H9 (cell line): ENCODE data around the gene NRM. TPM values are rescaled to one million over a fixed set of nuclear protein-coding genes. Genes with fewer than 3 reads are reported as not detected.

Source experiments
- DNase-seq: peaks from one replicate; pipeline ENCODE4 v3.0.0-alpha.2; 2017
- H2AFZ ChIP-seq: one replicate; pipeline ENCODE4 v1.6.1; 2013; ENCODE audit warnings: mild to moderate bottlenecking, low read length, control low read depth, moderate library complexity
- H2AK5ac ChIP-seq: 2 replicates; pipeline ENCODE4 v1.6.1; 2013; ENCODE audit warnings: low read length, control low read depth, mixed read lengths; ENCODE audit not compliant: insufficient read length
- H2BK120ac ChIP-seq: one replicate; pipeline ENCODE4 v1.6.1; 2013; ENCODE audit warnings: low read depth, mild to moderate bottlenecking, low read length, control low read depth, inconsistent platforms; ENCODE audit not compliant: poor library complexity, severe bottlenecking
- H2BK12ac ChIP-seq: 2 replicates; pipeline ENCODE4 v1.6.1; 2013; ENCODE audit warnings: low read length, control low read depth, mixed read lengths, low read depth; ENCODE audit not compliant: insufficient read length
- H2BK15ac ChIP-seq: 2 replicates; pipeline ENCODE4 v1.6.1; 2013; ENCODE audit warnings: low read depth, low read length, control low read depth
- H2BK20ac ChIP-seq: one replicate; pipeline ENCODE4 v1.6.1; 2013; ENCODE audit warnings: low read depth, mild to moderate bottlenecking, low read length, control low read depth, inconsistent platforms; ENCODE audit not compliant: poor library complexity, severe bottlenecking
- H2BK5ac ChIP-seq: 2 replicates; pipeline ENCODE4 v1.6.1; 2013; ENCODE audit warnings: low read length, control low read depth, mixed read lengths; ENCODE audit not compliant: insufficient read length
- H3K14ac ChIP-seq: 2 replicates; pipeline ENCODE4 v1.6.1; 2013; ENCODE audit warnings: low read length, control low read depth; ENCODE audit not compliant: insufficient read depth
- H3K18ac ChIP-seq: 2 replicates; pipeline ENCODE4 v1.6.1; 2013; ENCODE audit warnings: low read depth, mild to moderate bottlenecking, mixed read lengths, low read length, control low read depth; ENCODE audit not compliant: insufficient read length
- H3K23ac ChIP-seq: 2 replicates; pipeline ENCODE4 v1.6.1; 2013; ENCODE audit warnings: low read length, control low read depth, mixed read lengths, low read depth; ENCODE audit not compliant: insufficient read length
- H3K23me2 ChIP-seq: 2 replicates; pipeline ENCODE4 v1.6.1; 2013; ENCODE audit warnings: low read depth, mild to moderate bottlenecking, mixed read lengths, low read length, control low read depth; ENCODE audit not compliant: insufficient read length, poor library complexity, severe bottlenecking
- H3K27ac ChIP-seq: 2 replicates; pipeline ENCODE4 v1.5.1; 2013; ENCODE audit warnings: low read length, control low read depth, mixed read lengths, low read depth; ENCODE audit not compliant: insufficient read length
- H3K27me3 ChIP-seq: 2 replicates; pipeline ENCODE4 v1.6.1; 2013; ENCODE audit warnings: low read length, control low read depth, inconsistent platforms; ENCODE audit not compliant: insufficient read depth
- H3K4ac ChIP-seq: 2 replicates; pipeline ENCODE4 v1.6.1; 2013; ENCODE audit warnings: low read depth, mild to moderate bottlenecking, control low read depth, inconsistent platforms, low read length, moderate library complexity
- H3K4me1 ChIP-seq: 2 replicates; pipeline ENCODE4 v1.6.1; 2013; ENCODE audit warnings: low read length, control low read depth, inconsistent platforms; ENCODE audit not compliant: insufficient read depth
- H3K4me2 ChIP-seq: 2 replicates; pipeline ENCODE4 v1.6.1; 2013; ENCODE audit warnings: low read length, control low read depth, mixed read lengths; ENCODE audit not compliant: insufficient read length, insufficient read depth
- H3K56ac ChIP-seq: 2 replicates; pipeline ENCODE4 v1.6.1; 2013; ENCODE audit warnings: low read depth, mild to moderate bottlenecking, mixed read lengths, low read length, control low read depth; ENCODE audit not compliant: insufficient read length
- H3K79me1 ChIP-seq: 2 replicates; pipeline ENCODE4 v1.6.1; 2013; ENCODE audit warnings: low read depth, mild to moderate bottlenecking, moderate library complexity, low read length, control low read depth, inconsistent platforms; ENCODE audit not compliant: insufficient read depth, poor library complexity, severe bottlenecking
- H3K79me2 ChIP-seq: 2 replicates; pipeline ENCODE4 v1.6.1; 2013; ENCODE audit warnings: low read length, control low read depth, inconsistent platforms; ENCODE audit not compliant: insufficient read depth
- H3K9ac ChIP-seq: 2 replicates; pipeline ENCODE4 v1.6.1; 2013; ENCODE audit warnings: low read length, control low read depth, mixed read lengths; ENCODE audit not compliant: insufficient read length; ENCODE audit errors: extremely low read depth
- H3K9me3 ChIP-seq: one replicate; pipeline ENCODE4 v1.6.1; 2013; ENCODE audit warnings: low read depth, low read length, inconsistent platforms; ENCODE audit not compliant: control insufficient read depth
- H3T11ph ChIP-seq: one replicate; pipeline ENCODE4 v1.6.1; 2013; ENCODE audit warnings: mild to moderate bottlenecking, low read length, control low read depth, inconsistent platforms
- H4K20me1 ChIP-seq: one replicate; pipeline ENCODE4 v1.6.1; 2013; ENCODE audit not compliant: control insufficient read depth, insufficient read length, insufficient read depth
- H4K5ac ChIP-seq: 2 replicates; pipeline ENCODE4 v1.6.1; 2013; ENCODE audit warnings: low read depth, mild to moderate bottlenecking, mixed read lengths, low read length, control low read depth; ENCODE audit not compliant: insufficient read length
- H4K8ac ChIP-seq: replicated peaks from 2 replicates; pipeline ENCODE4 v1.6.1; 2013; ENCODE audit warnings: low read length, control low read depth, mixed read lengths, low read depth; ENCODE audit not compliant: insufficient read length
- H4K91ac ChIP-seq: 2 replicates; pipeline ENCODE4 v1.6.1; 2013; ENCODE audit warnings: low read depth, mild to moderate bottlenecking, moderate library complexity, mixed read lengths, low read length, control low read depth; ENCODE audit not compliant: insufficient read length
- H3K27ac Mint-ChIP-seq, 3 experiments: 2 replicates in 2 of 3; 3 replicates in 1 of 3; pipeline ENCODE4 v1.8.0; 2020 to 2021; ENCODE audit warnings: mixed read lengths in 3 of 3, mild to moderate bottlenecking in 1 of 3, moderate library complexity in 1 of 3
- H3K27me3 Mint-ChIP-seq: 2 replicates; pipeline ENCODE4 v1.8.0; 2021; ENCODE audit warnings: low read depth, mild to moderate bottlenecking, moderate library complexity, mixed read lengths
- H3K36me3 Mint-ChIP-seq, 3 experiments: 2 replicates in 2 of 3; 3 replicates in 1 of 3; pipeline ENCODE4 v1.8.0; 2020 to 2021; ENCODE audit warnings: low read depth in 3 of 3, mixed read lengths in 3 of 3; ENCODE audit not compliant: insufficient read depth in 1 of 3
- H3K4me1 Mint-ChIP-seq, 2 experiments: 2 replicates each; pipeline ENCODE4 v1.8.0; 2020; ENCODE audit warnings: mixed read lengths in 2 of 2
- H3K4me3 Mint-ChIP-seq, 2 experiments: 2 replicates in 1 of 2; 3 replicates in 1 of 2; pipeline ENCODE4 v1.8.0; 2020 to 2021; ENCODE audit warnings: mild to moderate bottlenecking in 2 of 2, mixed read lengths in 2 of 2, moderate library complexity in 1 of 2
- H3K9me3 Mint-ChIP-seq, 2 experiments: 2 replicates in 1 of 2; 3 replicates in 1 of 2; pipeline ENCODE4 v1.8.0; 2020; ENCODE audit warnings: mild to moderate bottlenecking in 2 of 2, mixed read lengths in 2 of 2, moderate library complexity in 1 of 2
- whole genome bisulfite sequencing: extraction: QIAGEN DNeasy Blood & Tissue Kit; methylation state at CpG from one replicate; pipeline ENCODE4 v1.1.7; 2013; ENCODE audit warnings: missing lambda C conversion rate, low lambda C conversion rate, mixed read lengths; ENCODE audit not compliant: insufficient read length; ENCODE audit errors: extremely low coverage; 5-methylcytosine and 5-hydroxymethylcytosine counted together
- total RNA-seq: library from RNA; stranded (reverse); gene quantifications from 2 replicates; pipeline ENCODE4 v1.2.1, GENCODE V29; 2021
- TF ChIP-seq, protein P1 (sequence below): fragments of 200-600 bp; sonication (generic); conservative IDR thresholded peaks from 3 replicates; pipeline ENCODE4 v1.8.0; 2021; ENCODE audit warnings: antibody characterized with exemption, mild to moderate bottlenecking

NRM gene
- total RNA-seq, 1 experiment from 2014 or later = 36.5 TPM

DNA sequence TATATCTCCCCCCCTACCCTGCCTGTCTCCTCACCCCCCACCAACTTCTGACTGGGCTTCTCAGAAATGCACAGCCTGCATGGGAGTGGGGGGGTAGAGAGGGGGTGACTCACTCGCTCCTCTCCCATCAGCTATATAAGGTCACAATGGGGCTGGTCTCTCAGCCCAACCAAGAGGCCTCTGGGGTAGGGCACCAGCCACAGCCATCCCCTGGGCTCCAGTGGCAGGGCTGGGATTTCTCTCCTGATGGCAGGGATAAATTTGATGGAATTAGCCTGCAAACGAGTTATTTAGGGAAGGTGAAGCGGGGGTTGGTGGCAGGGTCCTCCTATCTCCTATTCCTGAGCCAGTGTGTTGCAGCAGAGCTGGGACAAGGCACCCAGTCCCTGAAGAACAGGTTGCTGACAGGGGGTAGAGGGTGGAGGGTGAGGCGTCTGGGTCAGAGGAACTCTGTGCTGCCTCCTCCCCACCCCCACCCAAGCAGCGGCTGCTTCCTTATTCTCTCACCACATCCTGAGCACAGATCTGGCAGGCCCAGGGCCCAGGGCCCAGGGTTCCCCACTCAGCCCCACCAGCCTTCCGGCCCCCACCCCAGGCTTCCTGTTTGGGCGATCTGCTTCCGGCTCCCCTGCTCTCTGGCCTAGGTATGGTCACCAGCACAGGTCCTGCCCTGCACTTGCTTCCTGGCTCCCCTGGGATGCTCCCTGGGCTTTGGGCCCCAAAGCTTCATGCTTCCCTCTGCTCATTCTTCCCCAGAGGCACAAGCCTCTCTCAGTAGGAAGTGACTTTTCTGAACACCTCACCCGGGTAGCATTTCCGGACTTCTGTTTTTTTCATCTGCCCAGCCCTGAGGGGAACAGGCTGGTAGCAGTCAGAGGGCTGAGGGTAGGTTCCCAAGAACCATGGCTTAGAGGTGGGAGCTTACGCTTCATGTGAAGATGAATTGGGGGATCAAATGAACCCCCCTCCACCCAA, 8.4 kb downstream of the NRM start:
- Histone ChIP-seq H2BK120ac (no peak overlapping the region), H2BK15ac (no peak overlapping the region), H3K79me1 (no peaks in the 10 kb centered on the region), H3K18ac (no peak overlapping the region), H4K20me1 (no peaks in the 10 kb centered on the region), H3K27ac (no peak overlapping the region), H3K14ac (no peak overlapping the region), H3K23ac (no peak overlapping the region), H2BK20ac (no peak overlapping the region), H3K9ac (peak overlapping the region; percentile 27), H2AK5ac (no peak overlapping the region), H2BK12ac (no peak overlapping the region), H3K4me1 (peaks cover 14% of the 10 kb centered on the region; the same call in 1 of the 2 replicates), H3K79me2 (peaks cover 2% of the 10 kb centered on the region; the same call in 1 of the 2 replicates), H3K27me3 (no peaks in the 10 kb centered on the region), H2BK5ac (no peak overlapping the region), H3K4ac (no peak overlapping the region), H4K8ac (no peak overlapping the region), H3K23me2 (peaks cover 16% of the 10 kb centered on the region), H4K5ac (no peak overlapping the region), H3T11ph (no peak overlapping the region), H3K4me2 (peak overlapping the region; percentile 40), H2AFZ (no peak overlapping the region), H3K56ac (no peak overlapping the region), H3K9me3 (no peaks in the 10 kb centered on the region), H4K91ac (no peak overlapping the region)
- Mint-ChIP-seq H3K4me3 (peak overlapping the region; percentile 35 to 73), H3K9me3 (no peaks in the 10 kb centered on the region; a peak in 1 of 5 replicates), H3K4me1 (peaks cover 58 to 62% of the 10 kb centered on the region in 2 experiments), H3K27ac (peak overlapping the region; percentile 91 to 92 (median 92)), H3K36me3 (peaks cover 3 to 24% (median 18%) of the 10 kb centered on the region in 3 experiments; a peak in 6 of 7 replicates), H3K27me3 (peaks cover 3% of the 10 kb centered on the region; the same call in 1 of the 2 replicates)
- WGBS = no CpG with 5 or more reads among the region's 11 CpGs
- peak; percentile 54 for DNase-seq
- TF ChIP-seq, protein P1, sequence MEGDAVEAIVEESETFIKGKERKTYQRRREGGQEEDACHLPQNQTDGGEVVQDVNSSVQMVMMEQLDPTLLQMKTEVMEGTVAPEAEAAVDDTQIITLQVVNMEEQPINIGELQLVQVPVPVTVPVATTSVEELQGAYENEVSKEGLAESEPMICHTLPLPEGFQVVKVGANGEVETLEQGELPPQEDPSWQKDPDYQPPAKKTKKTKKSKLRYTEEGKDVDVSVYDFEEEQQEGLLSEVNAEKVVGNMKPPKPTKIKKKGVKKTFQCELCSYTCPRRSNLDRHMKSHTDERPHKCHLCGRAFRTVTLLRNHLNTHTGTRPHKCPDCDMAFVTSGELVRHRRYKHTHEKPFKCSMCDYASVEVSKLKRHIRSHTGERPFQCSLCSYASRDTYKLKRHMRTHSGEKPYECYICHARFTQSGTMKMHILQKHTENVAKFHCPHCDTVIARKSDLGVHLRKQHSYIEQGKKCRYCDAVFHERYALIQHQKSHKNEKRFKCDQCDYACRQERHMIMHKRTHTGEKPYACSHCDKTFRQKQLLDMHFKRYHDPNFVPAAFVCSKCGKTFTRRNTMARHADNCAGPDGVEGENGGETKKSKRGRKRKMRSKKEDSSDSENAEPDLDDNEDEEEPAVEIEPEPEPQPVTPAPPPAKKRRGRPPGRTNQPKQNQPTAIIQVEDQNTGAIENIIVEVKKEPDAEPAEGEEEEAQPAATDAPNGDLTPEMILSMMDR = no peak
